Thyroid gland (tissue), 4 donors: ENCODE data around the gene CXCL10. TPM values are rescaled to one million over a fixed set of nuclear protein-coding genes. Genes with fewer than 3 reads are reported as not detected.
"Not testable (repeated sequence)": the region's sequence is repeated elsewhere in the genome, so short reads cannot be mapped to it uniquely, and the experiment has no call there.

Experiments used
- DNase-seq, 2 donors: peaks; one replicate each; pipeline ENCODE4 v3.0.0-alpha.2; 2019
- H3K27ac ChIP-seq, 3 donors: fragments of 200-600 bp; sonication (generic); 1 replicate in 2 of 3; 2 replicates in 1 of 3; pipeline ENCODE4 v1.5.1; 2016 to 2019; ENCODE audit warnings: mild to moderate bottlenecking in 1 of 3, moderate library complexity in 1 of 3
- H3K27me3 ChIP-seq: fragments of 200-600 bp; sonication (generic); one replicate; pipeline ENCODE4 v1.5.1; 2019
- H3K36me3 ChIP-seq, 2 donors: fragments of 200-600 bp; sonication (generic); one replicate each; pipeline ENCODE4 v1.5.1; 2016 to 2019
- H3K4me1 ChIP-seq, 2 donors: fragments of 200-600 bp; sonication (generic); one replicate each; pipeline ENCODE4 v1.5.1; 2017 to 2019
- H3K4me3 ChIP-seq, 3 donors: fragments of 200-600 bp; sonication (generic); replicated peaks in 1 of 3; 1 replicate in 2 of 3; 2 replicates in 1 of 3; pipeline ENCODE4 v1.5.1; 2016; ENCODE audit warnings: mild to moderate bottlenecking in 1 of 3
- H3K9me3 ChIP-seq: fragments of 200-600 bp; sonication (generic); one replicate; pipeline ENCODE4 v1.5.1; 2017
- POLR2A ChIP-seq, 2 donors: fragments of 450-650 bp; IDR thresholded peaks; one replicate each; pipeline ENCODE4 v1.6.1; 2017; ENCODE audit warnings: antibody characterized with exemption in 2 of 2, mild to moderate bottlenecking in 2 of 2, moderate library complexity in 1 of 2
- WGBS, 2 donors: methylation state at CpG; one replicate each; pipeline ENCODE4 v1.1.5; 2017; 5-methylcytosine and 5-hydroxymethylcytosine counted together
- intact Hi-C: fragments of 100-400 bp; cut with DNase I; formaldehyde crosslinking; loops from one replicate; pipeline ENCODE4 v1.15.1; 2023
- total RNA-seq, 4 donors: library from RNA; depleted of rRNA; stranded (reverse); fragments of >200 nt; gene quantifications; one replicate each; pipeline ENCODE4 v1.2.3, GENCODE V29; 2016
- TF ChIP-seq, protein P1 (sequence below), 6 experiments: fragments of 200-600 bp in 3 of 6; fragments of 450-650 bp in 3 of 6; sonication (generic) in 3 of 6; IDR thresholded peaks; one replicate each; pipeline ENCODE4 v1.5.1; 2016 to 2019; ENCODE audit warnings: antibody characterized with exemption in 6 of 6, mild to moderate bottlenecking in 2 of 6, inconsistent platforms in 1 of 6, moderate library complexity in 1 of 6

CXCL10 gene
- total RNA-seq, 4 donors from 2014 or later: 2.7 TPM; not detected in 3

DNA sequence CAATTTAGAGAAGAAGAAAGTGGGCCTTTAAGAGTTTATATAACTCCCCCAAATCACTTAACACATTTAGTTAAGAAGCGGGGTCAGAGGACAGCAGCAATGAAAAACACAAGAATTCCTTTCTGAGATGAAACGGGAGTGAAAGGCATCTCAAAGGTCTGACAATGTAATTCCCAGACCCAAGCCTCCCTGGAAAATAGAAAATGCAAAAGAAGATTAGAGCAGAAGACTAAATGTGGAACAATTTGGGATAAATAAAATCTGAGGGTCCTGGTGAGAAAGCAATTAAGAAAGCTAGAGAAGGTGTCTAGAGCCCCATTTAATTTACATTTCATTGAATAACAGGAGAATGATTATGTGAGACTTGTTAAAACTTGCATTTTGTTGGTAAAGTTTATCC is 32.1 kb upstream of the CXCL10 start:
- no peak overlapping the region for H3K4me3 ChIP-seq
- H3K4me1 ChIP-seq: no peaks in the 10 kb centered on the region
- H3K9me3 ChIP-seq: no peaks in the 10 kb centered on the region
- no peaks in the 10 kb centered on the region for H3K27me3 ChIP-seq
- intact Hi-C loops: no loop called here
- no peak overlapping the region for H3K27ac ChIP-seq
- DNase-seq: no peak
- no peak for TF ChIP-seq POLR2A (IDR thresholded peaks at IDR 0.05)
- TF ChIP-seq, protein P1, sequence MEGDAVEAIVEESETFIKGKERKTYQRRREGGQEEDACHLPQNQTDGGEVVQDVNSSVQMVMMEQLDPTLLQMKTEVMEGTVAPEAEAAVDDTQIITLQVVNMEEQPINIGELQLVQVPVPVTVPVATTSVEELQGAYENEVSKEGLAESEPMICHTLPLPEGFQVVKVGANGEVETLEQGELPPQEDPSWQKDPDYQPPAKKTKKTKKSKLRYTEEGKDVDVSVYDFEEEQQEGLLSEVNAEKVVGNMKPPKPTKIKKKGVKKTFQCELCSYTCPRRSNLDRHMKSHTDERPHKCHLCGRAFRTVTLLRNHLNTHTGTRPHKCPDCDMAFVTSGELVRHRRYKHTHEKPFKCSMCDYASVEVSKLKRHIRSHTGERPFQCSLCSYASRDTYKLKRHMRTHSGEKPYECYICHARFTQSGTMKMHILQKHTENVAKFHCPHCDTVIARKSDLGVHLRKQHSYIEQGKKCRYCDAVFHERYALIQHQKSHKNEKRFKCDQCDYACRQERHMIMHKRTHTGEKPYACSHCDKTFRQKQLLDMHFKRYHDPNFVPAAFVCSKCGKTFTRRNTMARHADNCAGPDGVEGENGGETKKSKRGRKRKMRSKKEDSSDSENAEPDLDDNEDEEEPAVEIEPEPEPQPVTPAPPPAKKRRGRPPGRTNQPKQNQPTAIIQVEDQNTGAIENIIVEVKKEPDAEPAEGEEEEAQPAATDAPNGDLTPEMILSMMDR (IDR thresholded peaks at IDR 0.05): no peak
- WGBS, 2 donors: 48 to 66% methylated on average over 2 of the region's 2 CpGs
- no peaks in the 10 kb centered on the region for H3K36me3 ChIP-seq

DNA sequence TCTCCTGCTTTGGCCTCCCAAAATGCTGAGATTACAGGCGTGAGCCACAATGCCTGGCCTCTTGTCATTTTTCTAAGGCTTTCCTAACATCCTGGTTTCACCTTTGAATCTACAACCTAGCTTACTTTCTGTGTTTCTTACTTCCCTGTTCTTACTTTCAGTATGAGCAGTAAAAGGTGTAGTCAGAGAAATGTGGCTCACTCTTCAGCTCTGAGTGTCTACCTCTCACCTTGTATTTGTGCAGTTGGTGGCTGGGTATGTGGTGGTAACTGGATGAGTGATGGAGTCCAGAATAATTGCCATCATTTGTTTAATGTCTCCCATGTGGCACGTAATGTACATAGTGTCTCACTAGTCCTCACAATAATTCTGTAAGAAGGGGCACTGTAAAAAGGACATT is 31.7 kb upstream of the CXCL10 start:
- Histone ChIP-seq H3K4me3 (no peak overlapping the region), H3K27me3 (no peaks in the 10 kb centered on the region), H3K36me3 (no peaks in the 10 kb centered on the region), H3K4me1 (no peaks in the 10 kb centered on the region), H3K9me3 (no peaks in the 10 kb centered on the region), H3K27ac (no peak overlapping the region)
- DNase-seq: no peak
- no peak for TF ChIP-seq POLR2A (IDR thresholded peaks at IDR 0.05)
- TF ChIP-seq, protein P1 (IDR thresholded peaks at IDR 0.05): no peak
- 87 to 88% methylated on average over 2 of the region's 2 CpGs for WGBS, 2 donors
- intact Hi-C loops: no loop called here

DNA sequence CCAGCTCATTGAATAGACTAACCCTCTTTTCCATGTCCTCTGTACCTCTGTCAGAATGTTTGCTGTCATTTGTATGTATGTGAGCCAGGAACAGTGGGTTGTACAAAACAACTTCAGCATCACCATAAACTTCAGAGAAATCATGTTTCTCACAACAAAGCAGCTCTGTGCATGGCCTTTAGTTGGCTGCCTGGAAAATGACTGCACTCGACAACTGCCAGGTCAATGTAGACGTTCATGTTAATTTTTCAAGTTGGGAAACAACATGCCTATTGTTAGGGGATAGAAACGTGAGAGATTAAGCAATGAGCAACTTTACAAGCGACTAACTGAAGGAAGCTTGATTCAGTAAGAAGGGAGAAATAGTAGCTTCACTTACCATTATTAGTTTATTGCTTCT is 30.4 kb upstream of the CXCL10 start:
- intact Hi-C loops: no loop called here
- Histone ChIP-seq H3K27ac (no peak overlapping the region), H3K36me3 (no peaks in the 10 kb centered on the region), H3K27me3 (no peaks in the 10 kb centered on the region), H3K9me3 (no peaks in the 10 kb centered on the region), H3K4me1 (no peaks in the 10 kb centered on the region), H3K4me3 (no peak overlapping the region)
- no peak for DNase-seq
- WGBS, 2 donors: 30 to 45% methylated on average over 4 of the region's 4 CpGs
- TF ChIP-seq, protein P1 (IDR thresholded peaks at IDR 0.05): no peak
- TF ChIP-seq POLR2A (IDR thresholded peaks at IDR 0.05): no peak

DNA sequence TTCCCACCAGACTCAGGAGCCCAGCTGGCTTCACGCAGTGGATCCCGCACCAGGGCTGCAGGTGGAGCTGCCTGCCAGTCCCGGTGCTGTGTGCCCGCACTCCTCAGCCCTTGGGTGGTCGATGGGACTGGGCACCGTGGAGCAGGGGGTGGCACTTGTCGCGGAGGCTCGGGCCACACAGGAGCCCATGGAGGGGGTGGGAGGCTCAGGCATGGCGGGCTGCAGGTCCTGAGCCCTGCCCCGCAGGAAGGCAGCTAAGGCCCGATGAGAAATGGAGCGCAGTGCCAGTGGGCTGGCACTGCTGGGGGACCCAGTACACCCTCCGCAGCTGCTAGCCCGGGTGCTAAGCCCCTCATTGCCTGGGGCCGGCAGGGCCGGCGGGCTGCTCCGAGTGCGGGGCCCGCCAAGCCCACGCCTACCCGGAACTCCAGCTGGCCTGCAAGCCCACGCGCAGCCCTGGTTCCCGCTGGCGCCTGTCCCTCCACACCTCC is 27.3 kb upstream of the CXCL10 start:
- H3K36me3 ChIP-seq, H3K4me1 ChIP-seq, DNase-seq, H3K27ac ChIP-seq, intact Hi-C loops, H3K9me3 ChIP-seq, H3K27me3 ChIP-seq, H3K4me3 ChIP-seq: not testable (repeated sequence)
- 100% methylated on average over 2 of the region's 27 CpGs; no CpG with 5 or more reads in 1 of the 2 donors for WGBS, 2 donors

DNA sequence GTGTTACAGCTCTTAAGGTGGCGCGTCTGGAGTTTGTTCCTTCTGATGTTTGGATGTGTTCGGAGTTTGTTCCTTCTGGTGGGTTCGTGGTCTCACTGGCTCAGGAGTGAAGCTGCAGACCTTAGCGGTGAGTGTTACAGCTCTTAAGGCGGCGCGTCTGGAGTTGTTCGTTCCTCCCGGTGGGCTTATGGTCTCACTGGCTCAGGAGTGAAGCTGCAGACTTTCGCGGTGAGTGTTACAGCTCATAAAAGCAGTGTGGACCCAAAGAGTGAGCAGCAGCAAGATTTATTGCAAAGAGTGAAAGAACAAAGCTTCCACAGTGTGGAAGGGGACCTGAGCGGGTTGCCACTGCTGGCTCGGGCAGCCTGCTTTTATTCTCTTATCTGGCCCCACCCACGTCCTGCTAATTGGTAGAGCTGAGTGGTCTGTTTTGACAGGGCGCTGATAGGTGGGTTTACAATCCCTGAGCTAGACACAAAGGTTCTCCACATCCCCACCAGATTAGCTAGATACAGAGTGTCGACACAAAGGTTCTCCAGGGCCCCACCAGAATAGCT is 26.6 kb upstream of the CXCL10 start:
- H3K4me1 ChIP-seq: not testable (repeated sequence)

DNA sequence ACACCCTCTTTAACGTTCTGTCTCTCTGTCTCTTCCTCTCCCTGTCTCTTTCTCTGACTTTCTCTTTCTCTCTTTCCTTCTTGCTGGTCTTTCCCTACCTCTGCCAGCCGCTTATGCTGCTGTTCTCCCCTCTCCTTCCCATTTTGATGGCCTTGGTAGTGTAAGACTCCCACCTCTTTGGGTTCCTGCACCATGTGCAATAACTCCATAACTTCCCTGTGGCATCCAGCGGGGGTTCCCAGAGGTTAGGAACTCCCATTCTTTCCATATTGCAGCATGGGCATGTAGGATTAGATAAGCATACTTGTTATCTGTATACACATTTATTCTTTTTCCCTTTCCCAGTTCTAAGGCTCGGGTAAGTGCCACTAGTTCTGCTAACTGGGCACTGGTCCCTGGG is 21.4 kb upstream of the CXCL10 start:
- H3K9me3 ChIP-seq, H3K4me1 ChIP-seq, H3K4me3 ChIP-seq, H3K27me3 ChIP-seq, H3K27ac ChIP-seq, intact Hi-C loops, H3K36me3 ChIP-seq, DNase-seq: not testable (repeated sequence)
- WGBS, 2 donors: 80 to 82% methylated on average over 4 of the region's 4 CpGs

More for the DNA sequence above, 26.6 kb upstream of the CXCL10 start:
- H3K9me3 ChIP-seq, H3K4me3 ChIP-seq, H3K27me3 ChIP-seq, intact Hi-C loops, H3K27ac ChIP-seq, DNase-seq, H3K36me3 ChIP-seq: not testable (repeated sequence)
- WGBS, 2 donors: 85 to 94% methylated on average over 13 to 17 of the region's 17 CpGs

DNA sequence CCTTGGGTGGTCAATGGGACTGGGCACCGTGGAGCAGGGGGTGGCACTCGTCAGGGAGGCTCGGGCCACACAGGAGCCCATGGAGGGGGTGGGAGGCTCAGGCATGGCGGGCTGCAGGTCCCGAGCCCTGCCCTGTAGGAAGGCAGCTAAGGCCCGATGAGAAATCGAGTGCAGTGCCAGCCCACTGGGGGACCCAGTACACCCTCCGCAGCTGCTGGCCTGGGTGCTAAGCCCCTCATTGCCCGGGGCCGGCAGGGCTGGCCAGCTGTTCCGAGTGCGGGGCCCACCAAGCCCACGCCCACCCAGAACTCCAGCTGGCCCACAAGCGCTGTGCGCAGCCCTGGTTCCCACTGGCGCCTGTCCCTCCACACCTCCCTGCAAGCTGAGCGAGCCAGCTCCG is 20.0 kb upstream of the CXCL10 start:
- H3K4me3 ChIP-seq, H3K36me3 ChIP-seq, intact Hi-C loops, H3K27ac ChIP-seq, H3K9me3 ChIP-seq, H3K27me3 ChIP-seq, H3K4me1 ChIP-seq, DNase-seq: not testable (repeated sequence)
- 97 to 100% methylated on average over 5 to 11 of the region's 18 CpGs for WGBS, 2 donors

DNA sequence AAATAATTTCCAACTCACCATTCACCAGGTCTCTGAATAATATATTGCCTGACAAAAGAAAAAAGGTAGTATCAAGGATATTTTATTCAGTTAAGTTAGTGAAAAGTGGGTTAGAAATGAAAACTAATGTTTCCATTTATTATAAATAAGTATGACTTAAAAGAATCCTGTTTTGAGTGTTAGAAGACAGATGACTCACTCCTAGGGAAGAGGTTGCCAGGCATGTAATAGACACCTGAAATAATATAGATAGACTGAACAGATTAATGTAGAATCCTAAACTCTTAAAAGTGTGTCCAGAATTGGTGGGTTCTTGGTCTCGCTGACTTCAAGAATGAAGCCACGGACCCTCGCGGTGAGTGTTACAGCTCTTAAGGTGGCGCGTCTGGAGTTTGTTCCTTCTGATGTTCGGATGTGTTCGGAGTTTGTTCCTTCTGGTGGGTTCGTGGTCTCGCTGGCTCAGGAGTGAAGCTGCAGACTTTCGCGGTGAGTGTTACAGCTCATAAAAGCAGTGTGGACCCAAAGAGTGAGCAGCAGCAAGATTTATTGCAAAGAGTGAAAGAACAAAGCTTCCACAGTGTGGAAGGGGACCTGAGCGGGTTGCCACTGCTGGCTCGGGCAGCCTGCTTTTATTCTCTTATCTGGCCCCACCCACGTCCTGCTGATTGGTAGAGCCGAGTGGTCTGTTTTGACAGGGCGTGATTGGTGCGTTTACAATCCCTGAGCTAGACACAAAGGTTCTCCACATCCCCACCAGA is 19.1 kb upstream of the CXCL10 start:
- H3K9me3 ChIP-seq, intact Hi-C loops, H3K27ac ChIP-seq, H3K36me3 ChIP-seq, H3K4me1 ChIP-seq, H3K4me3 ChIP-seq, DNase-seq, H3K27me3 ChIP-seq: not testable (repeated sequence)
- WGBS, 2 donors: 85 to 92% methylated on average over 16 to 18 of the region's 18 CpGs
